HEK293 (cell line): ENCODE results near the gene NAA16.

Experiments
- CTCF ChIA-PET: fragments of 350-600 bp; formaldehyde crosslinking; extraction: SDS; loops from one replicate; lab custom pipeline; 2021; ENCODE audit warnings: antibody characterized with exemption; lab: Yijun Ruan, JAX
- POLR2A ChIA-PET: fragments of 300-600 bp; formaldehyde crosslinking; extraction: SDS; loops from one replicate; lab custom pipeline; 2020; ENCODE audit warnings: antibody characterized with exemption, inconsistent platforms; lab: Yijun Ruan, JAX
- H3K27ac ChIP-seq: fragments of 200-500 bp; sonication (Bioruptor generic); 2 replicates; pipeline ENCODE4 v1.5.1; 2014; ENCODE audit warnings: low read depth, low read length, control low read depth, inconsistent platforms; ENCODE audit errors: extremely low read depth
- H3K36me3 ChIP-seq, 2 experiments: fragments of 200-500 bp in 1 of 2; sonication (Bioruptor generic) in 1 of 2; 1 replicate in 1 of 2; 2 replicates in 1 of 2; pipeline ENCODE4 v1.5.1; 2014 to 2017; ENCODE audit warnings: inconsistent platforms in 2 of 2, low read length in 2 of 2; ENCODE audit not compliant: control insufficient read depth in 2 of 2, insufficient read depth in 1 of 2
- H3K4me1 ChIP-seq: fragments of 200-500 bp; sonication (Bioruptor generic); 2 replicates; pipeline ENCODE4 v1.5.1; 2014; ENCODE audit warnings: mild to moderate bottlenecking, low read length, inconsistent platforms; ENCODE audit not compliant: control insufficient read depth, insufficient read depth
- H3K4me3 ChIP-seq: 2 replicates; pipeline ENCODE4 v1.5.1; 2011; ENCODE audit warnings: low read depth, mild to moderate bottlenecking, control low read depth, low read length, moderate library complexity
- H3K9me3 ChIP-seq: fragments of 200-500 bp; sonication (Bioruptor generic); 2 replicates; pipeline ENCODE4 v1.5.1; 2014; ENCODE audit warnings: low read depth, low read length, inconsistent platforms; ENCODE audit not compliant: control insufficient read depth, insufficient read depth
- KLF8 ChIP-seq: fragments of 450-650 bp; formaldehyde crosslinking; IDR thresholded peaks from 2 replicates; pipeline ENCODE4 v1.5.1; 2016; ENCODE audit warnings: missing biosample characterization, missing genetic modification characterization
- ZBTB17 ChIP-seq: fragments of 450-650 bp; formaldehyde crosslinking; IDR thresholded peaks from 2 replicates; pipeline ENCODE4 v1.5.1; 2016; ENCODE audit warnings: missing biosample characterization, missing genetic modification characterization
- ZFP41 ChIP-seq: fragments of 450-650 bp; formaldehyde crosslinking; IDR thresholded peaks from 2 replicates; pipeline ENCODE4 v1.5.1; 2016; ENCODE audit warnings: missing biosample characterization, missing genetic modification characterization, borderline replicate concordance
- ZIC2 ChIP-seq: fragments of 450-650 bp; formaldehyde crosslinking; IDR thresholded peaks from 2 replicates; pipeline ENCODE4 v1.5.1; 2016; ENCODE audit warnings: missing biosample characterization, missing genetic modification characterization
- ZNF146 ChIP-seq: fragments of 450-650 bp; formaldehyde crosslinking; IDR thresholded peaks from 2 replicates; pipeline ENCODE4 v1.5.1; 2016; ENCODE audit warnings: missing biosample characterization, missing genetic modification characterization
- ZNF155 ChIP-seq: fragments of 450-650 bp; formaldehyde crosslinking; IDR thresholded peaks from 2 replicates; pipeline ENCODE4 v1.5.1; 2016; ENCODE audit warnings: missing biosample characterization, missing genetic modification characterization
- ZNF223 ChIP-seq: fragments of 450-650 bp; formaldehyde crosslinking; IDR thresholded peaks from 2 replicates; pipeline ENCODE4 v1.5.1; 2016; ENCODE audit warnings: missing biosample characterization, missing genetic modification characterization
- ZNF37A ChIP-seq: fragments of 450-650 bp; IDR thresholded peaks from 2 replicates; pipeline ENCODE4 v1.5.1; 2018; ENCODE audit warnings: missing biosample characterization, missing genetic modification characterization
- ZNF473 ChIP-seq: fragments of 450-650 bp; formaldehyde crosslinking; IDR thresholded peaks from 2 replicates; pipeline ENCODE4 v1.5.1; 2017; ENCODE audit warnings: missing biosample characterization, missing genetic modification characterization
- ZNF513 ChIP-seq: fragments of 450-650 bp; IDR thresholded peaks from 2 replicates; pipeline ENCODE4 v1.5.1; 2018; ENCODE audit warnings: missing biosample characterization, missing genetic modification characterization
- ZNF548 ChIP-seq: fragments of 450-650 bp; formaldehyde crosslinking; IDR thresholded peaks from 2 replicates; pipeline ENCODE4 v1.5.1; 2016; ENCODE audit warnings: missing biosample characterization, missing genetic modification characterization
- ZNF585B ChIP-seq: fragments of 450-650 bp; formaldehyde crosslinking; IDR thresholded peaks from 2 replicates; pipeline ENCODE4 v1.5.1; 2016; ENCODE audit warnings: missing biosample characterization, missing genetic modification characterization
- ZNF600 ChIP-seq: fragments of 450-650 bp; formaldehyde crosslinking; IDR thresholded peaks from 2 replicates; pipeline ENCODE4 v1.5.1; 2016; ENCODE audit warnings: missing biosample characterization, missing genetic modification characterization
- ZNF623 ChIP-seq: fragments of 450-650 bp; formaldehyde crosslinking; IDR thresholded peaks from 2 replicates; pipeline ENCODE4 v1.5.1; 2016; ENCODE audit warnings: missing biosample characterization, missing genetic modification characterization
- ZNF624 ChIP-seq: fragments of 450-650 bp; formaldehyde crosslinking; IDR thresholded peaks from 2 replicates; pipeline ENCODE4 v1.5.1; 2017; ENCODE audit warnings: missing biosample characterization, missing genetic modification characterization
- ZNF664 ChIP-seq: fragments of 450-650 bp; formaldehyde crosslinking; IDR thresholded peaks from 2 replicates; pipeline ENCODE4 v1.5.1; 2016; ENCODE audit warnings: missing biosample characterization, missing genetic modification characterization
- TF ChIP-seq, protein P1 (sequence below): fragments of 450-650 bp; formaldehyde crosslinking; IDR thresholded peaks from 2 replicates; pipeline ENCODE4 v1.5.1; 2016; ENCODE audit warnings: missing biosample characterization, missing genetic modification characterization
- TF ChIP-seq, protein P2 (sequence below): fragments of 450-650 bp; formaldehyde crosslinking; IDR thresholded peaks from 2 replicates; pipeline ENCODE4 v1.5.1; 2016; ENCODE audit warnings: missing biosample characterization, missing genetic modification characterization
- TF ChIP-seq, protein P3 (sequence below): fragments of 450-650 bp; formaldehyde crosslinking; IDR thresholded peaks from 2 replicates; pipeline ENCODE4 v1.5.1; 2016; ENCODE audit warnings: missing biosample characterization, missing genetic modification characterization

The NAA16 gene

DNA sequence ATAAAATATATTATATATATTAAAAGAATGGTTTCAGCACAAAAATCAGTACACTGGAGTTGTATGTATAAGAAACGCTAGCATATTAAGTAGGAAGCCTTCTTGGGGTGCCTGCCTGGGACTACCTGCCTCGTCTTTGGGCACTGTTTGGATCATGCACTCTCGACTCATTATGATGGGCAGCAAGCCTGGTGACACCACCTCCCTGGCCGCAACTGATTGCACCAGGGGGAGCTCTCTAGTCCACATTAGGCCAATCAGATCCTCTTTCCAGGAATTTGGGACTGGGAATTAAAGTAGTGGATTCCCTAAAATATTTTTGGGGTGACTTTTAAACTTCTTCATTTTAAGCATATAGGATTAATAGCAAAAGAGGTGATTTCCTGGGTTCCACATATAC is 90.3 kb downstream of the NAA16 start (continued):
- TF ChIP-seq ZNF155 (tag by site-specific recombination) (no peak), ZNF623 (tag by site-specific recombination) (no peak), KLF8 (tag by site-specific recombination) (no peak)
- TF ChIP-seq, all 188 proteins: peak for 0

DNA sequence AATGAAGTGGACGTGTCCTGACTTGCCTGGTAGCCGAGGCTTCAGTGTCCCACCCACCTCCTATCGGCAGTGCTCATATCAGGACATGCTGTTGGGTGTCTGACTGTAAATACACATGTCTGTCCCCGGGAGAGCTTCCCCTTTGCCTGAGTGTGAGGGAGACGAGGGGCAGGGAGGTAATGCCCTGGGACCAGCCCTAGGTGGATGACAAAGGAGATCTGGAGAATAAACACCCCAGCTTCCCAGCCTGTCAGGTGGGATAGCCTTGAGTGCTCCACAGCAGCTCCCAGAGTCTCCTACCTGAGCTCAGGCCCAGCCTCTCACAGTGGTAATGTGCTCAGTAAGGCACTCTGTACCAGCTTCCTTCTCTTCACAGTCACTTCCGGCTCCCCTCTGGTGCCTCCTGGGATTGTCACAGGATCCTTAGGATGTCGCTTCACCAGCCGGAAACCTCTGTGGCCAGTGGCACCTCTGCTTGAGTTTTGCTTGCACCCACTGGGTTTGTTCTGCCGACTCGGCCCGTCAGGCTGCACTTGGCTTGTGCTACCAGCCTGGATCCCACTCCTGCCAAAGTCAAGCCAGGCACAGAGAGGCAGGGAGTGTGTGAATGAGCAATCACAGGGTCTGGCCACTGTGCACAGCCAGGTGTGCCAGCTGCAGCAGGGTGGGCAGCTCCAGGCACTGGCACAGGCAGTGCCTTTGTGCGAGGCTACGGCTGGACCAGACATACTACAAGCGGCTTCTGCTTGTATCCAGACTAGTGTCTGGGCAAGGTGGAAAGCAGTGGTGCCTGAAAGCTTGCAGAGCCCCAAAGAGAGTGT is 91.8 kb downstream of the NAA16 start:
- ChIA-PET POLR2A (no interaction called here), CTCF (no interaction called here)
- no peaks in the 10 kb centered on the region for H3K9me3 ChIP-seq

GRCh38 chr13:41403983-41404382 is 92.9 kb downstream of the NAA16 start:
- Histone ChIP-seq H3K36me3 (no peaks in the 10 kb centered on the region), H3K27ac (no peak overlapping the region), H3K9me3 (no peaks in the 10 kb centered on the region), H3K4me3 (no peak overlapping the region), H3K4me1 (no peaks in the 10 kb centered on the region)
- ChIA-PET CTCF (no interaction called here), POLR2A (no interaction called here)
- TF ChIP-seq ZNF146 (peak; percentile 82), ZNF513 (tag by site-specific recombination) (no peak), ZNF473 (no peak), ZNF548 (tag by site-specific recombination) (no peak), ZNF585B (tag by site-specific recombination) (no peak)

More for the DNA sequence above, 91.8 kb downstream of the NAA16 start:
- no peaks in the 10 kb centered on the region for H3K36me3 ChIP-seq
- no peak overlapping the region for H3K27ac ChIP-seq
- TF ChIP-seq ZIC2 (tag by site-specific recombination) (peak; percentile 29), ZNF624 (no peak), ZNF37A (tag by site-specific recombination) (0 out of 2 replicates have a peak, but pooled peaks have one; percentile 17), ZBTB17 (0 out of 2 replicates have a peak, but pooled peaks have one; percentile 16), ZNF600 (peak; percentile 82)
- H3K4me3 ChIP-seq, result no peak overlapping the region
- no peaks in the 10 kb centered on the region for H3K4me1 ChIP-seq

- ChIA-PET POLR2A (no interaction called here), CTCF (no interaction called here)
- Histone ChIP-seq H3K36me3 (no peaks in the 10 kb centered on the region), H3K4me1 (no peaks in the 10 kb centered on the region), H3K4me3 (no peak overlapping the region), H3K9me3 (no peaks in the 10 kb centered on the region), H3K27ac (no peak overlapping the region)
- TF ChIP-seq, protein P1, sequence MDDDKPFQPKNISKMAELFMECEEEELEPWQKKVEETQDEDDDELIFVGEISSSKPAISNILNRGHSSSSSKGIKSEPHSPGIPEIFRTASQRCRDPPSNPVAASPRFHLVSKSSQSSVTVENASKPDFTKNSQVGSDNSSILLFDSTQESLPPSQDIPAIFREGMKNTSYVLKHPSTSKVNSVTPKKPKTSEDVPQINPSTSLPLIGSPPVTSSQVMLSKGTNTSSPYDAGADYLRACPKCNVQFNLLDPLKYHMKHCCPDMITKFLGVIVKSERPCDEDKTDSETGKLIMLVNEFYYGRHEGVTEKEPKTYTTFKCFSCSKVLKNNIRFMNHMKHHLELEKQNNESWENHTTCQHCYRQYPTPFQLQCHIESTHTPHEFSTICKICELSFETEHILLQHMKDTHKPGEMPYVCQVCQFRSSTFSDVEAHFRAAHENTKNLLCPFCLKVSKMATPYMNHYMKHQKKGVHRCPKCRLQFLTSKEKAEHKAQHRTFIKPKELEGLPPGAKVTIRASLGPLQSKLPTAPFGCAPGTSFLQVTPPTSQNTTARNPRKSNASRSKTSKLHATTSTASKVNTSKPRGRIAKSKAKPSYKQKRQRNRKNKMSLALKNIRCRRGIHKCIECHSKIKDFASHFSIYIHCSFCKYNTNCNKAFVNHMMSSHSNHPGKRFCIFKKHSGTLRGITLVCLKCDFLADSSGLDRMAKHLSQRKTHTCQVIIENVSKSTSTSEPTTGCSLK (tag by site-specific recombination), result no peak
- TF ChIP-seq, protein P2, sequence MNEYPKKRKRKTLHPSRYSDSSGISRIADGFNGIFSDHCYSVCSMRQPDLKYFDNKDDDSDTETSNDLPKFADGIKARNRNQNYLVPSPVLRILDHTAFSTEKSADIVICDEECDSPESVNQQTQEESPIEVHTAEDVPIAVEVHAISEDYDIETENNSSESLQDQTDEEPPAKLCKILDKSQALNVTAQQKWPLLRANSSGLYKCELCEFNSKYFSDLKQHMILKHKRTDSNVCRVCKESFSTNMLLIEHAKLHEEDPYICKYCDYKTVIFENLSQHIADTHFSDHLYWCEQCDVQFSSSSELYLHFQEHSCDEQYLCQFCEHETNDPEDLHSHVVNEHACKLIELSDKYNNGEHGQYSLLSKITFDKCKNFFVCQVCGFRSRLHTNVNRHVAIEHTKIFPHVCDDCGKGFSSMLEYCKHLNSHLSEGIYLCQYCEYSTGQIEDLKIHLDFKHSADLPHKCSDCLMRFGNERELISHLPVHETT (tag by site-specific recombination), result no peak
- TF ChIP-seq, protein P3, sequence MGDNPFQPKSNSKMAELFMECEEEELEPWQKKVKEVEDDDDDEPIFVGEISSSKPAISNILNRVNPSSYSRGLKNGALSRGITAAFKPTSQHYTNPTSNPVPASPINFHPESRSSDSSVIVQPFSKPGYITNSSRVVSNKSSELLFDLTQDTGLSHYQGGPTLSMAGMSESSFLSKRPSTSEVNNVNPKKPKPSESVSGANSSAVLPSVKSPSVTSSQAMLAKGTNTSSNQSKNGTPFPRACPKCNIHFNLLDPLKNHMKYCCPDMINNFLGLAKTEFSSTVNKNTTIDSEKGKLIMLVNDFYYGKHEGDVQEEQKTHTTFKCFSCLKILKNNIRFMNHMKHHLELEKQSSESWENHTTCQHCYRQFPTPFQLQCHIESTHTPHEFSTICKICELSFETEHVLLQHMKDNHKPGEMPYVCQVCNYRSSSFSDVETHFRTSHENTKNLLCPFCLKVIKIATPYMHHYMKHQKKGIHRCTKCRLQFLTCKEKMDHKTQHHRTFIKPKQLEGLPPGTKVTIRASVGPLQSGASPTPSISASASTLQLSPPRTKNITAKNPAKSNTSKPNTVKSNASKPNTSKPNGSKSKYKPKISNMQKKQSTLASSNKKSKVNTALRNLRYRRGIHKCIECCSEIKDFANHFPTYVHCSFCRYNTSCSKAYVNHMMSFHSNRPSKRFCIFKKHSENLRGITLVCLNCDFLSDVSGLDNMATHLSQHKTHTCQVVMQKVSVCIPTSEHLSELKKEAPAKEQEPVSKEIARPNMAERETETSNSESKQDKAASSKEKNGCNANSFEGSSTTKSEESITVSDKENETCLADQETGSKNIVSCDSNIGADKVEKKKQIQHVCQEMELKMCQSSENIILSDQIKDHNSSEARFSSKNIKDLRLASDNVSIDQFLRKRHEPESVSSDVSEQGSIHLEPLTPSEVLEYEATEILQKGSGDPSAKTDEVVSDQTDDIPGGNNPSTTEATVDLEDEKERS (tag by site-specific recombination), result no peak
- TF ChIP-seq ZNF223 (tag by site-specific recombination) (no peak), ZFP41 (no peak), ZNF664 (no peak)
These were observed 94.3 kb downstream of the NAA16 start for GRCh38 chr13:41405367-41405766.
